Neural crest cell (in vitro differentiated cells): ENCODE data around the gene GFRA1. TPM values are rescaled to one million over a fixed set of nuclear protein-coding genes. Genes with fewer than 3 reads are reported as not detected.
A peak's percentile ranks its signal among the peaks of the same experiment; 100 is the strongest.

ENCODE experiments used
- DNase-seq: peaks from one replicate; pipeline ENCODE4 v3.0.0; 2021; ENCODE audit warnings: low read depth, mixed read lengths, low spot score
- H3K27ac Mint-ChIP-seq: one replicate; pipeline ENCODE4 v1.8.0; 2021; ENCODE audit warnings: mild to moderate bottlenecking, mixed read lengths; ENCODE audit not compliant: unreplicated experiment
- H3K27me3 Mint-ChIP-seq: 2 replicates; pipeline ENCODE4 v1.8.0; 2021; ENCODE audit warnings: low read depth, mild to moderate bottlenecking, mixed read lengths
- H3K36me3 Mint-ChIP-seq: 2 replicates; pipeline ENCODE4 v1.8.0; 2021; ENCODE audit warnings: low read depth, mild to moderate bottlenecking, mixed read lengths
- H3K4me1 Mint-ChIP-seq: 2 replicates; pipeline ENCODE4 v1.8.0; 2021; ENCODE audit warnings: mixed read lengths
- H3K4me3 Mint-ChIP-seq: one replicate; pipeline ENCODE4 v1.8.0; 2021; ENCODE audit warnings: mild to moderate bottlenecking, mixed read lengths
- H3K9me3 Mint-ChIP-seq: 2 replicates; pipeline ENCODE4 v1.8.0; 2021; ENCODE audit warnings: mixed read lengths
- CTCF ChIP-seq: fragments of 200-600 bp; sonication (generic); conservative IDR thresholded peaks from 2 replicates; pipeline ENCODE4 v1.5.0; 2021; ENCODE audit warnings: antibody characterized with exemption, mild to moderate bottlenecking
- total RNA-seq: library from RNA; stranded (reverse); gene quantifications from 2 replicates; pipeline ENCODE4 v1.2.1, GENCODE V29; 2021

GFRA1 gene
- total RNA-seq, 1 donor from 2014 or later, result 72.4 TPM

DNA sequence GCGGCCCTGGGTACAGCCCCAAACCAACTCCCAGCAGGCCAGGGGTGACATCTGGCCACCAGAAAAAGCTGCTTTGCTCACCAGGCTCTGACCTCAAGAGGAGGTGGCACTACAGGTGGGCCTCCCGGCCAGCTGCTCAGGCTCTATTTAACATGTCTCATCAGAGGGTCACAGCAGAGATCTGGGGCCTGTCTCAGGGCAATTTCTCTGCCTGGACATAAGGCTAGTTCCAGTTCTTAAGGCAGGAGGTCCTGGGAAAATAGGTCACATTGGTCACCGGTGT, 88.6 kb downstream of the GFRA1 start:
- Mint-ChIP-seq H3K4me1 (peaks cover 43% of the 10 kb centered on the region), H3K27ac (no peak overlapping the region), H3K27me3 (no peaks in the 10 kb centered on the region), H3K36me3 (peaks cover 11% of the 10 kb centered on the region), H3K9me3 (no peaks in the 10 kb centered on the region), H3K4me3 (no peak overlapping the region)
- no peak for TF ChIP-seq CTCF
- no peak for DNase-seq

DNA sequence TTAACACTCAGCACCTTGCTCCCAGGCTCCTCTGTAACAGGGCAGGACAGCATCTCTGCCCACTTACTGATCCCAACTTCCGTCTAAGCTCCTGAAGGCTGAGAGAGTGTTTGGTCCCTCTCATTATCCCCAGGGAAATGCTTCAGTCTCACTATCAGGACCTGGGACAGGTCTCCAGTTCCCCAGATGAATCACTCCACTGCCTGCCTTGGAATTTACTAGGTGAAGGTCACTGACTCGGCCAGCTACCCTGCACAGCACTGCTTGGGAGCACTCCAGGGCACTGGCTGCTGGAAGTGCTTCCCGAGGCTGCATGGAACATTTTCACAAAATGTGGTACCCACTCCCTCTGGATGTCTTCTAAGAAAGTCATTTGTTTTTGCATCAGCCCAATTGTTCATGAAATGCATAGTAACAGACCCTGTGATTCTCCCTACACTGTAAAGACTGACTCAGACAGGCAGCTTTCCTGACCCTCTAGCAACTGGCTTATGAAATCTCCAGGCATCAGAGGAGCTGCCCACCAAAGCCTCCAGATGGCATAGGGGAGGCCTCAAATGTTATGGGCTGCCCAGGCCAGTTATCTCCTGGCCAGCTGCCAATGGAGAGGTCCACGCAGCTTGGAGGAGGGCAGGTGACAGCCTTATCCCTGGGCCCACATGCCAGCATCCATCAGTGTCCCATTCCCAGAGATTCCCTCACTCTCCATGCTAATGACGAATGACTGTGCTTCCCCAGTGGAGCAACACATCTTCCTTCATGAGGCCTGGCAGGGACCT, 89.1 kb downstream of the GFRA1 start:
- H3K4me1 Mint-ChIP-seq, result peaks cover 38% of the 10 kb centered on the region

DNA sequence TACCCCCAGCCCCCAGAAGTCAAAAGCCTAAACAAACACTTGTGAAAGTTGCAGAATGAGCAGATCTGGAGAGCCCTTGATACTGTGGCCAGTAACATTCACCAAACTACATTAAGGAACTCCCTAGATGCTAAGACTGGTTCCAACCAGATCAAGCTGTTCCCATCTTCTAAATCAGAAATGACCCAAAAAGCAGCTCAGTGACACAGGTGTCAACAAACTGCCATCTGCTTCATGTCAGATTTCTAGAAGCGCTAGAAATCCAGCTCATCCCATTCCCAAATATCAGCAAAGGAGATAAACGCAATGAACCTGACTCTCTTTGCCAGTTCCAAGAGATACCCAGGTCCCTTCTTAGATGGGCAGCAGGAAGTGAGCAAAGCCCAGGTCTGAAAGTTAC, 90.6 kb downstream of the GFRA1 start:
- Mint-ChIP-seq H3K36me3 (peaks cover 9% of the 10 kb centered on the region), H3K9me3 (no peaks in the 10 kb centered on the region)

More for the DNA sequence above, 89.1 kb downstream of the GFRA1 start:
- TF ChIP-seq CTCF, result no peak
- peaks cover 12% of the 10 kb centered on the region for H3K36me3 Mint-ChIP-seq
- no peak for DNase-seq
- no peak overlapping the region for H3K27ac Mint-ChIP-seq
- H3K27me3 Mint-ChIP-seq, result no peaks in the 10 kb centered on the region
- H3K9me3 Mint-ChIP-seq, result no peaks in the 10 kb centered on the region
- H3K4me3 Mint-ChIP-seq, result no peak overlapping the region

DNA sequence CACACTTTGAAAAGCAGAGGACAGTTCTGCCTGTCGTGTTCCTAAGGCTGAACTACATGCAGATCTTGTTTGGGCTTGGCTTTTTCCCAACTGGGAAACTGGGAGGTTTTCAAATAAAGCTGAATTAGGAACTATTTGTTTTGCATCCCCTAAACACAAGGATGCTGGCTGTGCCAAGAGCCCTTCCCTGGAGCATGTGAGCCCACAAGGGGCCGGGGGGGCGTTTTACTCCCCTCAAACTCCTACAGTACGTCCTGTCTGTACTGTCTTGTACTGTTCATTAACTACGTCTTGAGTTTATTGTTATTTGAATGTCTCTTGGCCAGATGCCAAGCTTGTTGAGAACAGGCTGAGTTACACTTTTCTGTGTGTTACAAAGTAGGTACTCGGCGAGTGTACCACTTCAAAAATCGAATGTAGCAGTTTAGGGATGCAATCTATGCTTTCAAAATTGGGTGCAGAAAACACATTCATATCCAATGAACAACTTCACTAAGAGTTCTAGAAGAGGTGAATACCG, 94.9 kb downstream of the GFRA1 start:
- Mint-ChIP-seq H3K9me3 (no peaks in the 10 kb centered on the region), H3K4me1 (no peaks in the 10 kb centered on the region), H3K27me3 (no peaks in the 10 kb centered on the region), H3K4me3 (no peak overlapping the region), H3K27ac (peak overlapping the region; percentile 28), H3K36me3 (peaks cover 5% of the 10 kb centered on the region)
- no peak for DNase-seq
- no peak for TF ChIP-seq CTCF

More for the DNA sequence above, 90.6 kb downstream of the GFRA1 start:
- no peak for DNase-seq
- TF ChIP-seq CTCF, result no peak
- peaks cover 27% of the 10 kb centered on the region for H3K4me1 Mint-ChIP-seq
- H3K4me3 Mint-ChIP-seq, result no peak overlapping the region
- no peaks in the 10 kb centered on the region for H3K27me3 Mint-ChIP-seq
- no peak overlapping the region for H3K27ac Mint-ChIP-seq

- H3K36me3 Mint-ChIP-seq, result peaks cover 6% of the 10 kb centered on the region
- peaks cover 22% of the 10 kb centered on the region for H3K4me1 Mint-ChIP-seq
- H3K4me3 Mint-ChIP-seq, result no peak overlapping the region
- H3K27ac Mint-ChIP-seq, result no peak overlapping the region
- TF ChIP-seq CTCF, result no peak
- no peaks in the 10 kb centered on the region for H3K27me3 Mint-ChIP-seq
- peaks cover 1% of the 10 kb centered on the region for H3K9me3 Mint-ChIP-seq
- no peak for DNase-seq
These were observed 97.8 kb downstream of the GFRA1 start for GRCh38 chr10:116175231-116175630.
